Left colon (tissue), 2 donors: ENCODE data around the gene EPB41L1. TPM values are rescaled to one million over a fixed set of nuclear protein-coding genes. Genes with fewer than 3 reads are reported as not detected.
A peak's percentile ranks its signal among the peaks of the same experiment; 100 is the strongest.
"Not testable (repeated sequence)": the region's sequence is repeated elsewhere in the genome, so short reads cannot be mapped to it uniquely, and the experiment has no call there.

Experiments
- ATAC-seq: fragments of 200-7000 bp; cut with Tn5 transposase; one replicate; pipeline ENCODE4 v1.9.1; 2020; ENCODE audit warnings: mild to moderate bottlenecking, moderate library complexity
- DNase-seq, 2 donors: peaks; one replicate each; pipeline ENCODE4 v3.0.0-alpha.2; 2020
- intact Hi-C, 2 donors: fragments of 100-400 bp; cut with DNase I in 1 of 2; cut with micrococcal nuclease in 1 of 2; formaldehyde crosslinking; loops; one replicate each; pipeline versions ENCODE4 v1.11.2 to v1.14.0; 2022; cut with DNase I, micrococcal nuclease
- total RNA-seq, 2 donors: library from RNA; stranded (reverse); fragmentation: NEBNext Ultra II Directional; extraction: Animal tissue kit (Norgen Biotek cat#: 25700); gene quantifications; one replicate each; pipeline ENCODE4 v1.2.1, GENCODE V29; 2021
- donor health status: DM: no; HTN: no; CAD: no.
- donor health status: DM: yes; HTN: yes; CAD: no.

Gene EPB41L1
- total RNA-seq, 2 donors from 2014 or later = 60.6 to 63.1 TPM

- intact Hi-C loops = no loop called here
- ATAC-seq (peak; percentile 93), DNase-seq (peak; percentile 87 to 93)
Measured at GRCh38 chr20:36121981-36122930, 32.3 kb upstream of the EPB41L1 start.

- ATAC-seq = no peak
Measured at GRCh38 chr20:36122931-36123288, 31.6 kb upstream of the EPB41L1 start.

GRCh38 chr20:36125097-36125496 is 29.4 kb upstream of the EPB41L1 start:
- DNase-seq = no peak
- no peak for ATAC-seq
- intact Hi-C loops = no loop called here

More at GRCh38 chr20:36122931-36123288, 31.6 kb upstream of the EPB41L1 start:
- DNase-seq = no peak
- intact Hi-C loops = no loop called here

- intact Hi-C loops = no loop called here
- DNase-seq (no peak), ATAC-seq (no peak)
Measured at GRCh38 chr20:36126836-36127527, 27.6 kb upstream of the EPB41L1 start.

GRCh38 chr20:36128463-36129159 is 25.9 kb upstream of the EPB41L1 start:
- intact Hi-C loops = no loop called here
- no peak for ATAC-seq
- DNase-seq = no peak

- no peak for DNase-seq
- ATAC-seq = no peak
- intact Hi-C loops = no loop called here
Measured at GRCh38 chr20:36129160-36129543, 25.4 kb upstream of the EPB41L1 start.

GRCh38 chr20:36130390-36130789 is 24.1 kb upstream of the EPB41L1 start:
- DNase-seq (no peak), ATAC-seq (peak; percentile 66)
- intact Hi-C loops = loop anchor here in 1 of 2 donors (10.0 kb wide), 1 partner anchor 136 kb away; no protein-coding TSS in a partner anchor

GRCh38 chr20:36132802-36133211 is 21.7 kb upstream of the EPB41L1 start:
- intact Hi-C loops = loop anchor here in 1 of 2 donors (10.0 kb wide), 1 partner anchor 138 kb away; no protein-coding TSS in a partner anchor
- no peak for ATAC-seq
- DNase-seq = no peak

- DNase-seq (no peak), ATAC-seq (peak; percentile 26)
- intact Hi-C loops = loop anchor here in 1 of 2 donors (10.0 kb wide), 1 partner anchor 139 kb away; no protein-coding TSS in a partner anchor
Measured at GRCh38 chr20:36133821-36134220, 20.7 kb upstream of the EPB41L1 start.

- DNase-seq (no peak), ATAC-seq (no peak)
- intact Hi-C loops = loop anchor here in 1 of 2 donors (10.0 kb wide), 1 partner anchor 140 kb away; no protein-coding TSS in a partner anchor
Measured at GRCh38 chr20:36135159-36135558, 19.4 kb upstream of the EPB41L1 start.

- DNase-seq = no peak
- ATAC-seq = no peak
- intact Hi-C loops = loop anchor here in 1 of 2 donors (10.0 kb wide), 1 partner anchor 141 kb away; no protein-coding TSS in a partner anchor
Measured at GRCh38 chr20:36135821-36136220, 18.7 kb upstream of the EPB41L1 start.

GRCh38 chr20:36137313-36137712 is 17.2 kb upstream of the EPB41L1 start:
- intact Hi-C loops = loop anchor here in 1 of 2 donors (10.0 kb wide), 1 partner anchor 143 kb away; no protein-coding TSS in a partner anchor
- not testable (repeated sequence) for ATAC-seq, DNase-seq

- DNase-seq = no peak
- intact Hi-C loops = no loop called here
- no peak for ATAC-seq
Measured at GRCh38 chr20:36141310-36141709, 13.2 kb upstream of the EPB41L1 start.

GRCh38 chr20:36144336-36144735 is 10.2 kb upstream of the EPB41L1 start:
- DNase-seq = no peak
- intact Hi-C loops = no loop called here
- ATAC-seq = no peak

- DNase-seq = no peak
- ATAC-seq = peak; percentile 56
- intact Hi-C loops = no loop called here
Measured at GRCh38 chr20:36145877-36146707, 8.4 kb upstream of the EPB41L1 start.

GRCh38 chr20:36147690-36148089 is 6.8 kb upstream of the EPB41L1 start:
- intact Hi-C loops = no loop called here
- no peak for DNase-seq
- no peak for ATAC-seq

- DNase-seq = no peak
- ATAC-seq = no peak
- intact Hi-C loops = no loop called here
Measured at GRCh38 chr20:36148439-36148838, 6.1 kb upstream of the EPB41L1 start.

GRCh38 chr20:36149012-36149411 is 5.5 kb upstream of the EPB41L1 start:
- DNase-seq (no peak), ATAC-seq (no peak)

More at GRCh38 chr20:36149012-36149411, 5.5 kb upstream of the EPB41L1 start:
- intact Hi-C loops = no loop called here
